Omental fat pad (tissue), 4 donors: ENCODE results near the gene LY6G6C. TPM values are rescaled to one million over a fixed set of nuclear protein-coding genes. Genes with fewer than 3 reads are reported as not detected.

Experiments used
- ATAC-seq: fragments of 150-250 bp; one replicate; pipeline ENCODE4 v1.9.1; 2016; ENCODE audit warnings: mild to moderate bottlenecking, moderate library complexity; ENCODE audit not compliant: low FRiP score
- DNase-seq: peaks from one replicate; pipeline ENCODE4 v3.0.0-alpha.2; 2019; ENCODE audit warnings: low spot score
- total RNA-seq, 4 donors: library from RNA; depleted of rRNA; stranded (reverse); fragments of >200 nt; gene quantifications; one replicate each; pipeline ENCODE4 v1.1.0, GENCODE V29; 2016
- TF ChIP-seq, protein P1 (sequence below), 3 donors: fragments of 450-650 bp; IDR thresholded peaks; one replicate each; pipeline ENCODE4 v1.5.1; 2016 to 2017; ENCODE audit warnings: antibody characterized with exemption in 3 of 3, mild to moderate bottlenecking in 3 of 3, moderate library complexity in 2 of 3

The LY6G6C gene, protein sequence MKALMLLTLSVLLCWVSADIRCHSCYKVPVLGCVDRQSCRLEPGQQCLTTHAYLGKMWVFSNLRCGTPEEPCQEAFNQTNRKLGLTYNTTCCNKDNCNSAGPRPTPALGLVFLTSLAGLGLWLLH
- under 1 TPM in 1 of 4 donors, not detected in 3; 0.74 TPM for total RNA-seq

DNA sequence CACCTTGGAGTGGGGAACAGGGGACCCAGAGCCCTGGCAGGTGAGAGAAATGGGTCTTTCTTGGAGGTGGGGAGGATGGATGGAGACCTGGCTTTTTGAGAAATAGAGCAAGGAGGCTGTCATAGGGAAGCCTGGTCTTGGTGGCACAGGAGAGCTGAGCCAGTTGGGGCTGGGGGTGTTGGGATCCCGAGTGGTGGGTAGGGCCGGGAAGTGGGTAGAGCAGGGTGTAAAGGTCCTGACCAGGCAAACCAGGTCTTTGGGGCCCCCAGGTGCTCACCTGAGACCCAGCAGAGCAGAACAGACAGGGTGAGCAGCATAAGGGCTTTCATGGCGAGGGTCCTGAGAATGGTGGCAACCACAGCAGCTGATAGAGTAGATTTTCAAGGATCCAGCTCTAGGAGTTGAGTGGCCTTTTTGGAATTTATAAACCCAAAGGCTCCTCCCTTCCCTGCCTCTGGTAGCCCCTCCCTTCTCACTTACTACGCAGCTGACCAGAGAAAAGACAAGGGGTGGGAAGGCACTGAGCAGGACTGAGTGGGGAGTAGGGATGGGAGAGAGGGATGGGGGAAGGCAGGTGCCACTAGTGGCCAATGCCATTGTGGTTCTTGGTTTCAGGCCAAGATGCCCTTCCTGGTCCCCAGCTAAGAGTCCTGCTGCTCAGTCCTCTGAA, at the start of gene LY6G6C:
Gene LY6G6C, minus strand, starts transcription at position 396 of the 670 bp plus-strand sequence. Its CDS starts 67 bp downstream, at position 329.
- ATAC-seq (no peak), DNase-seq (no peak)
- TF ChIP-seq, protein P1, sequence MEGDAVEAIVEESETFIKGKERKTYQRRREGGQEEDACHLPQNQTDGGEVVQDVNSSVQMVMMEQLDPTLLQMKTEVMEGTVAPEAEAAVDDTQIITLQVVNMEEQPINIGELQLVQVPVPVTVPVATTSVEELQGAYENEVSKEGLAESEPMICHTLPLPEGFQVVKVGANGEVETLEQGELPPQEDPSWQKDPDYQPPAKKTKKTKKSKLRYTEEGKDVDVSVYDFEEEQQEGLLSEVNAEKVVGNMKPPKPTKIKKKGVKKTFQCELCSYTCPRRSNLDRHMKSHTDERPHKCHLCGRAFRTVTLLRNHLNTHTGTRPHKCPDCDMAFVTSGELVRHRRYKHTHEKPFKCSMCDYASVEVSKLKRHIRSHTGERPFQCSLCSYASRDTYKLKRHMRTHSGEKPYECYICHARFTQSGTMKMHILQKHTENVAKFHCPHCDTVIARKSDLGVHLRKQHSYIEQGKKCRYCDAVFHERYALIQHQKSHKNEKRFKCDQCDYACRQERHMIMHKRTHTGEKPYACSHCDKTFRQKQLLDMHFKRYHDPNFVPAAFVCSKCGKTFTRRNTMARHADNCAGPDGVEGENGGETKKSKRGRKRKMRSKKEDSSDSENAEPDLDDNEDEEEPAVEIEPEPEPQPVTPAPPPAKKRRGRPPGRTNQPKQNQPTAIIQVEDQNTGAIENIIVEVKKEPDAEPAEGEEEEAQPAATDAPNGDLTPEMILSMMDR (IDR thresholded peaks at IDR 0.05) = no peak

DNA sequence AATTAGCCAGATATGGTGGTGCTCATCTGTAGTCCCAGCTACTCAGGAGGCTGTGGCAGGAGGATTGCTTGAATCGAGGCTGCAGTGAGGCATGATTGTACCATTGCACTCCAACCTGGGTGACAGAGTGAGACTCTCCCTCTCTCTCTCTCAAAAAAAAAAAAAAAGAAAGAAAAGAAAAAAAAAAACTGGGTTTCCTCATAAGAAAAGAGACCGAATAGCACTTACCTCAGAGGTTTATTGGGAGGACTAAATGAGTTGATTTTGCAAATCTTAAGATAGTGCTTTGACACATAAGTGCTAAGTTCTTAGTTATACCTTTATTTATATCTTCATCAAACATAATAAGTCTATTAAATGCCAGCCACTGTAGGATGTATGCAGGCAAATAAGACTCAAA, 49.3 kb upstream of the LY6G6C start:
- no peak for ATAC-seq
- no peak for DNase-seq
- TF ChIP-seq, protein P1 (IDR thresholded peaks at IDR 0.05) = no peak

DNA sequence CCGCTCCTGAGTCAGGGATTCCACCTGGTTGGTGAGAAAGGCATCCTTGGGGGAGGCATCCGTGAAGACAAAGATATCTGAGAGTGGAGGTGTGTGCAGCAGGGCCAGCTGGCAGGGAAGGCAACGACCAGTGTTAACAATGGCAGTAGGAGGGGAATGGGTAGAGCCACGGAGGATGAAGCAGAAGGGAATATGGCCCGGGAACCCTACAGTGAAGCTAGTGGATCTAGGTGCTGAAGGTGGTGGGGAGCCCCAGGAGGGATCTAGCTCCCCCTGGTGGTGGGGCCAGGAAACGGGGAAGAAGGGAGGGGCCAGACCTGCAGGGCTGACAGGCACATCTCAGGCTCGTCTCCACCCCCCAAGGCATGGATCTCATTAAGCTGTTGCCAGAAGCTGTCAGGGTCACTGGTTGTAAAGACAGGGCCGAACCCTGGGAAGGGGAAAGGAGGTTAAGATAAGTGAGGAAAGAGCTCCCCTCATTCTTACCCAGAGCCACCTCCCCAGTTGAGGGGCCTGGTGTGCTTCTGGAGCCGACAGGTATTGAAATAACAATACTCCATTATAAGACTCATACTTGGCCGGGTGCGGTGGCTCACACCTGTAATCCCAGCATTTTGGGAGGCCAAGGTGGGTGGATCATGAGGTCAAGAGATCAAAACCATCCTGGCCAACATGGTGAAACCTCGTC, 48.3 kb upstream of the LY6G6C start:
- TF ChIP-seq, protein P1 (IDR thresholded peaks at IDR 0.05) = no peak
- ATAC-seq (no peak), DNase-seq (peak; percentile 71)

DNA sequence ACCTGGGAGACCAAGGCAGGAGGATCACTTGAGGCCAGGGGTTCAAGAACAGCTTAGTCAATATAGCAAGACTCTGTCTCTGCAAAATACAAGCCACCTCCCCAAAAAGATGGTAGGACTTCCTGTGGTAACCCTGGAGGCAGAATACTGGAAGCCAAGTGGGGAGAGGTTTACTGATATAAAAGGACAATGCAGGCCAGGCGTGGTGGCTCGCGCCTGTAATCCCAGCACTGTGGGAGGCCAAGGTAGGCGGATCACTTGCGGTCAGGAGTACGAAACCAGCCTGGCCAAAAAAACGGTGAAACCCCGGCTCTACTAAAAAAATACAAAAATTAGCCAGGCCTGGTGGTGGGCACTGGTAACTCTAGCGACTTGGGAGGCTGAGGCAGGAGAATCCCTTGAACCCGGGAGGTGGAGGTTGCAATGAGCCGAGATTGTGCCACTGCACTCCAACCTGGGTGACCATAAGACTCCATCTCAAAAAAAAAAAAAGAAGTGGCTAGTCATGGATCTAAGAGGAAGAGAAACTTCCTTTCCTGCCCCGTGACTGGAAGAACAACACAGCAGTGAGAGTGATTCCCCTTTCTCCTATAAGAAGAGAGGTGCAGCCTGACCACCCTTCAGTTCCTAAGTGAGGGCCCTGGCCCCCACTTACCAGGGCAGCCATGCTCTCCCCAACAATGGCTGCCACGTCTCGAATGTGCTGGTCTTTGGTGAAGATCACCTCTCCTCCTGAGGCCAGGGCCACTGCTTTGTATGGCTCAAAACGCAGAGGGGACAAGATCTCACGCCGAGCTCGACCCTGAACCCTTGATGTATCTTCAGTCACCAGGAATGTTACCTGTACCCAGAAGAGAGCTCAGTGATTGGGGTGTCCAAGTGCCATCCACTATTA, 47.1 kb upstream of the LY6G6C start:
- ATAC-seq = no peak
- no peak for DNase-seq
- TF ChIP-seq, protein P1 (IDR thresholded peaks at IDR 0.05) = no peak

DNA sequence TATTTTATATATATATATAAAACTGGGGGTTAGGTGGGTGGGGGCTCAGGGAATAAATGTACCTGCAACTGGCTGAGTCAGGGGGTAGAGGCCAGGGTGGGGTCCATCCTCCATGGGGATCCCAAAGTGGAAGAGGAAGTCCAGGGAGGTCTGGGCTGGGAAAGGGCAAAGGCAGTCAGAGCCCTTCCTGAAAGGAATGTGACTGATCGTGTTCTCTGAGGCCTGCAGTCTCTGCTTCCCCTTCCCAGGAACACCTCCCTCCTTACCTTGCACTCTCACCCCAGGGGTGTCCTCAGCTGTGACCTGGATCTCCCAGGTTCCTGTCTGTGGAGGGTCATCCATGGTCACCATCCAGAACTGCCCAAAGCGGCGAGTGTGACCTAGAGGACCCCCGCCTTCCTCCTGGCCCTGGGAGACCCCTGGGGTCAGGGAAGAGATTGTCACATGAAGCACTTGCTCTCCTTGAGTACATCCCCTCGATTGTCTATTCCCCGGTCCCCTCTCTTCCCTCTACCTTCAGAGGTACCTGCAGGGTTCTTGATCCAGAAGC, 45.6 kb upstream of the LY6G6C start:
- TF ChIP-seq, protein P1 (IDR thresholded peaks at IDR 0.05) = no peak
- ATAC-seq (no peak), DNase-seq (no peak)

DNA sequence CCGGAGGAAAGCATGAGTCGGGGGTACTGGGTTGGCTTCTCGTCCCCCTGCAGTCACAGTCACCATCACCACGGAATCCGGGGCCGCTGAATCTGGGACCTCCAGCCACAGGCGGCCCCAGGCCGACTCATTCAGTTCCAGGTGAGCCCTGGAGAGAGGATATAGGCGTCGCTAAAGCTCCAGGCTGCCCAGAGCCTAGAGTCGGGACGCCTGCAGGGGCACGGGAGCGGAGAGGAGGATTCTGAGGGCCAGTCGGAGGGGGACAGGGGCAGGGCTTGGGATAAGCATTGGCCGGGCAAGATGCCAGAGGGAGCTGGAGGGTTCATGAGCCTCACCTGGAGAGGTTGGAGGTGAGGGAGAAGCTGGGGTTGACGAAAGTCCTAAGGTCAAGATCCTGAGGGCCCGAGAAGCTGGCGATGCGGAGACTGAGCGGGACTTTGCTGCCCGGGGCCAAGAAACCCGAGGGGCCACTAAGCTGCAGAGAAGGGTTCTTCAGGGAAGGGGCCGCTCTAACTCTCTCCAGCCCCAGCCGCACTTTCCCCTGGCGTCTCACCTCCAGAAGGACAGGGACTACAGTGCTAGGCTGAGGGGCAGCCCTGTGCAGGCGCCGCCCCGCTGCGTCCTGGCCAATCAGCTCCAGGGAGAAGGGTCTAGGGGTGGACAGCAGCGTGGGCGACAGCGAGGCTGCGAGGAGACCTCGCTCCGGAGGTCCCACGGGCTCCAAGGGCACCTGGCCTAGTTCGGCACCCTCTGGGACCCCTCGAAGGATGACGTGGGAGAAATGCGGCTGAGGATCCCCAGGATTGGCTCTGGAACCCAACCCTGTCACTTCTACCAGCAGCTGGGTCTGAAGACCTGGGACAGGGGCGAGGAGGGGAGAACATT, 44.6 kb upstream of the LY6G6C start:
- DNase-seq (no peak), ATAC-seq (no peak)
- TF ChIP-seq, protein P1 (IDR thresholded peaks at IDR 0.05) = no peak
